HG03064 (cell line): ENCODE data around the gene RFTN2.
A peak's percentile ranks its signal among the peaks of the same experiment; 100 is the strongest.
"Not testable (repeated sequence)": the region's sequence is repeated elsewhere in the genome, so short reads cannot be mapped to it uniquely, and the experiment has no call there.

Source experiments
- ATAC-seq: cut with Tn5 transposase; IDR thresholded peaks from one replicate; pipeline ENCODE4 v1.9.1; 2021; ENCODE audit warnings: low read depth; ENCODE audit not compliant: unreplicated experiment

RFTN2 gene, protein sequence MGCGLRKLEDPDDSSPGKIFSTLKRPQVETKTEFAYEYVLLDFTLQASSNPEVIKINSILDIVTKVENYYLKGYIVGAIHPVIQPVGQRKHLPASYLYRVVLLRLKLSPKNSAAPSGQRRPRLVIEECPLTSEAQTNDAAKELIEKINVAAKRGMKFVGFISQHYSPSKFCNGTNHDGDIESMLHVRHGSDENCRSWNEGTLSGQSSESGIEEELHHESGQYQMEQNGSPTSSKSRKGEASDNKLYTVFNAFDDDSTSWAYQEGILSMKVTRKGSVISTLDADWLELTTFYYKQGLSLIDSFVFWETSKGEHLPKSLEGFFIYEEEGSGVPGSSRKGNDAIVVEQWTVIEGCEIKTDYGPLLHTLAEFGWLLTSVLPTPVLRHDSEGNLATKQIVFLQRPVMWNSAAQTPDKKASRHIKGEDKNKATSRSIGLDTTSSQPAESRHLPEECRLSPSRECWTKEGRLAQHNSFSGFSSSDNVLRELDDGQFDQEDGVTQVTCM

DNA sequence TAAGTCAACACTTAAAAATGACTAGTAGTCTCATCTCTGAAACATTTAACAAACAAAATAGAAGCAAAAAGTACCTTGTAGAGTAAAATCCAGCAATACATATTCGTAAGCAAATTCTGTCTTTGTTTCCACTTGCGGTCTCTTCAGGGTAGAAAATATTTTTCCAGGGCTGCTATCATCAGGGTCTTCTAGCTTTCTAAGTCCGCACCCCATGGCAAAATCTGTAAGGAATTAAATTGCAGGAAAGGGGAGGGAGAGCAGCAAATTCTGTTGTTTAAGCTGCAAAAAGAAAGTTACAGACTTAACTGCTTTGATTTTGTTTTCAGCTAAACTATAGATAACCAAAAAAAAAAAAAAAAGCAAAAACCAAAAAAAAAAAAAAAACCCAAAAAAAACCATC is at the start of gene RFTN2:
Gene RFTN2 (minus strand): TSS at position 342 of the 400 bp plus-strand sequence. CDS start 129 bp downstream, at position 213.
- ATAC-seq, result no peak

DNA sequence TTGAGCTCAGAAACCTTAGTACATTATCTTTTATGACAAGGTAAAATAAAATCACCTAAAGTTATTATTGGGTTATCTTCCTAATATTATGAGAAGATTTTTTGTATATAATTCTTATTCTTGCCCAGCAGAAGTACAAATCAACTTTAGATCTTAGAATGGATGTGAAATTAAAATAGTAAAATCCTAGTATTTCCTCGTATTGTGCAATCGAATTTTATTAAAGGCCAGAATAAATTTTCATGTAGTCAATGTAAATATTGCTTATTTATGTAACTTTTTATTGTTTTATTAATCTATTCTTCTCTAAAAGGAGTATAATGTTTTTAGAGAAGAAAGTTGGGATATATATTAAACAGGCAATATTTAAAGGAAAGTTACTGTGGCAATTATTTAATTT is 42.5 kb upstream of the RFTN2 start:
- no peak for ATAC-seq

DNA sequence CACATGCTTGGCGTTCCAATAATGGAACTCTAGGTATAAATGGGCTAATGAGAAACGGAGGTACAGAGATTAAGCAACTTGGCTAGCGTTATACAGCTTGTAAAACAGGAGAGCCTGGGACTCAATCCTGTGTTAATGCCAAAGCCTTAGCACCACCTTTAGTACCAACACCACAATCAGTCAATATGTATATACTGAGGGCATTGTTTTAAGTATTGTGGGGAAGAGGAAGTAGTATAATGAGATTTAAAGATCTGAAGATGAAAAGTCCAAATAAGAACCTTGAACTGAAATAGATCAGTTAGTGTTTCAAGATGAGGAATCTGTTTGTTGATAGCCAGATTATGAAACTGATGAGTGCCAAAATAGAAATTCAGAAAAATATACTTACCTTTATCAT is 37.9 kb upstream of the RFTN2 start:
- no peak for ATAC-seq

DNA sequence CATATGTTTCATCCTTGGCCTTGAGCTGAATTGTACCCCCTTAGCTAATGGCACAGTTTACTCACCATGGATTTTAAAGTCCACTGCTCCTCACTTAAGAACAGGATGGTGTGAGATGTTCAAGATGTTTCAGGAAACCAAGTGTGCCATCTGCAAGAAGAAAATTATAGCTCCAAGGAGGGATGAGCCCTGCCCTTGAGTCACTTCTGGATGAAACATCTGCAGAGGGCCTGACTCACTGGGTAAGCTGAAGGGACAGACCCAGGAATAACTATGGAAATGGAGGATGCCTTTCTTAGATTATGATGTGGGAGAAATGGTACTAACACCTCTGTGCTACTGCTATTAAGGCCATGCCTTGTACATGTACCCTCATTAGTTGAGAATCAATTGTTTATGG is 36.2 kb upstream of the RFTN2 start:
- ATAC-seq, result no peak

DNA sequence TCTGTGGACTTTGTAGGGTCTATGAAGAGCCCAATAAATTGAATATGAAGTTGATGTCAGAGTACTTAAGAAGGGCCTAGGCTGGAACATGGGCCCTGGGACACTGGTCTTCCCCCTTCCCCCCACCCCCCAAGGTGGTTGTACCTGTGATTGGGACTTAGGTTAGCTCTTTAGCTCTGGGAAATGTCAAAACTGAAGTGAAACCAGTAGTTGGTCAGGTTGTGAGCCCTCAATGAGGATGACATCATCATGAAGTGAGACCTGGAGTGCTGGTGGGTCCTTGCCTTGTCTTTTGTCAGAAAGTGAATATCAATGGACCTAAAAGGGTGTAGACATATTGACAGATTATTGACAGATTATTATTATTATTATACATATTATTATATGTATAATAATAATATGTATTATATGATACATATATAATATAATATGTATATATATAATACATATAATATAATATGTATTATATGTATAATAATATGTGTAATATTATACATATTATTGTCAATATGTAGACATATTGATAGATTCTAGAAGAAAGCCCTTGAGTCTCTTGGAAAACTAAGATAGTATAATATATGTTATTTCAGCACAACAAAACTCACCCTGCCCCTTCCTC is 35.1 kb upstream of the RFTN2 start:
- peak; percentile 63 for ATAC-seq

DNA sequence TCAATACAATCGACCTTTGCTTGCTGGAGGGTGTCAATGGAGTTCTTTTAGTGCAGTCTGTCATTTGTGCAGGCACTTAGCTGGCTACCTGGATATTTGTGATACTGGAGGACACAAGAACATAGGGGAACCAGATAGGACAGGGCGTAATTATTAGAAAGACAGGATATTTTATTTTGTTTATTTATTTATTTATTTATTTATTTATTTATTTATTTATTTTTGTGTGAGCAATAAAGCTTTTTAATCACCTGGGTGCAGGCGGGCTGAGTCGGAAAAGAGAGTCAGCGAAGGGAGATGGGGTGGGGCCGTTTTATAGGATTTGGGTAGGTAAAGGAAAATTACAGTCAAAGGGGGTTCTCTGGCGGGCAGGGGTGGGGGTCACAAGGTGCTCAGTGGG is 33.8 kb upstream of the RFTN2 start:
- ATAC-seq, result not testable (repeated sequence)

DNA sequence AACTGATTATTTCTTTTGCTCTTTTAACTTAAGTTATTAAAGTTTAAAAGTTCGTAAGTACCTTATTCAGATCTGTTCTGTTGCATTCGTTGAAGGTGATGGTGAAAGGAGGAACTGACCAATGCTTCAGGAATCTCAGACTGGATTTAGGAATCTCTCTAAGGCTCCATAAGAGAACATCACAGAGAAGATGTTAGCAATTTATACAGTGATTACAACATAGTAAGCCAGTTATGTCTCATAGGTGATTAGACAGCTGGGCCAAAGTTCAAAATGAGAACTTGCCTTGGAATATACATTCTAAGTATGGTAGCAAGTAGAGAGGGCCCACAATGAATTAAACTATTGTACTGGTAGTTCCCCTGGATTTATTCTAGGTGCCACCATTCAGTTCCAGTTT is 32.9 kb upstream of the RFTN2 start:
- no peak for ATAC-seq

DNA sequence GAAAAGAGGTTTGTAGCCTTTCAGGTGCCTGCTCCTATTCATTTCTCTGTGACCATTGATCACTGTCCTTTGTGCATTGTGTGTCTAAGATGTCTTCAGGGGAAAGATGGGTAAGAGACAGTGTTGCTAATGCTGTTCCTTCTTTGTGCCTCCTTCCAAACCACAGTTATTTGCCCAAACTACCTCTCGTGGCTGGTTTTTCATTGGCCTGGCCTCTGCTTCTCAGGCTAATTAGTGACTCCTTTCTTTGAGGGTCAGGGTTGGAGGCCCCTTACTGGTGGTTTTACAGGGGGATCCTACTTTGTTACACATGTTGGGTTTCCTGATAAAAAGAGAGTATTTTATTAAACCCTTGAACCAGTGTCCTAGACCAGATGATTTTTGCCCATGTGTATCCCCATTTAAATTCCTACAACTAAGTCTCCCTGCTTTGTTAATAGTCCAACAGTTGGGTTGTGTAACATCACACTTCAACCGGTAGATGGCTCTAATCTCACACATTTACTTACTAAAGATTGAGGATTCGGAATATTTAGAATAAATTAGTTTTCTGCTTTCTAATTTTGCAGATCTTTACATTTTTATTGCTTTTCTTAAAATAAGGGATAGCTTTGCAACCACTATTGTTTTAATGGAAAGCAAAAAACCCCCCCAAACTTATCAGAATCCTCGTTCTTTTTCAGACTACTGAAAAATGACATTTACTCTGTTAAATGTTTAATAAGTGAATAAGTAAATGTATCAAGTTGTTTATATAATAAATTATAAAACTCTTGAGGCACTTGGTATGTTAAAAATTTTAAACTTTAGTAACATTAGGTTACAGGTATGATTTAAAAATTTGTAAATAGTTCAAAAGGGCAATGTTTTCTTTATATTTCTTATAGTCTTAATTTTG is 32.2 kb upstream of the RFTN2 start:
- no peak for ATAC-seq

DNA sequence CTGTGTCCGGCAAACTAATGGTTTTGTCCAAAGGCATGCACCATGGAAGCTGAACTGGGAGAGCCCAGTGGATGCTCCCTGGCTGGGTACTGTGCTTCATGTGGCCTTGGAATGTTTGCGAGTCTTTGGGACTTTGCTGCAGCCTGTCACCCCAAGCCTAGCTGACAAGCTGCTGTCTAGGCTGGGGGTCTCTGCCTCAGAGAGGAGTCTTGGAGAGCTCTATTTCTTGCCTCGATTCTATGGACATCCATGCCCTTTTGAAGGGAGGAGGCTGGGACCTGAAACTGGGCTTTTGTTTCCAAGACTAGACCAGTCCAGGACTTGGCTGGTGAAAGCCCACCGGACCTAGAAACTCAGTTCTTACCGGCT is 31.4 kb upstream of the RFTN2 start:
- no peak for ATAC-seq

DNA sequence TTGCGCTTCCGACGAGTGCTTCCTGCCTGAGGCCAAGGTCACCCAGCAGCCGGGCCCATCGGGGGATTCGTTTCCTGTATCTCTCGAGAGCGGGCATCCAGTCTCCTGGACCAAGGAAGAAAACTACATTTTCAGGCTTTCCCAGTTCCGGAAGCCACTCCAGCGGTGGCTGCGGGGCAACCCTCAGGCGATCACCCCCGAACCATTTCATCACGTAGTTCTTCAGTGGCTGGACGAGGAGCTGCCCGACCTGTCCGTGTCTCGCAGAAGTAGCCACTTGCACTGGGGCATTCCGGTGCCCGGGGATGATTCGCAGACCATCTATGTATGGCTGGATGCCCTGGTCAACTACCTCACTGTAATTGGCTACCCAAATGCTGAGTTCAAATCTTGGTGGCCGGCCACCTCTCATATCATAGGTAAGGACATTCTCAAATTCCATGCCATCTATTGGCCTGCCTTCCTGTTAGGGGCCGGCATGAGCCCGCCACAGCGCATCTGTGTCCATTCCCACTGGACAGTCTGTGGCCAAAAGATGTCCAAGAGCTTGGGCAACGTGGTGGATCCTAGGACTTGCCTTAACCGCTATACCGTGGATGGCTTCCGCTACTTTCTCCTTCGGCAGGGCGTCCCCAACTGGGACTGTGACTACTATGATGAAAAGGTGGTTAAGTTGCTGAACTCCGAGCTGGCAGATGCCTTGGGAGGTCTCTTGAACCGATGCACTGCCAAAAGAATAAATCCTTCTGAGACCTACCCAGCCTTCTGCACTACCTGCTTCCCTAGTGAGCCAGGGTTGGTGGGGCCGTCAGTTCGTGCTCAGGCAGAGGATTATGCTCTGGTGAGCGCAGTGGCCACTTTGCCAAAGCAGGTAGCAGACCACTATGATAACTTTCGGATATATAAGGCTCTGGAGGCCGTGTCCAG is 30.8 kb upstream of the RFTN2 start:
- ATAC-seq, result no peak

DNA sequence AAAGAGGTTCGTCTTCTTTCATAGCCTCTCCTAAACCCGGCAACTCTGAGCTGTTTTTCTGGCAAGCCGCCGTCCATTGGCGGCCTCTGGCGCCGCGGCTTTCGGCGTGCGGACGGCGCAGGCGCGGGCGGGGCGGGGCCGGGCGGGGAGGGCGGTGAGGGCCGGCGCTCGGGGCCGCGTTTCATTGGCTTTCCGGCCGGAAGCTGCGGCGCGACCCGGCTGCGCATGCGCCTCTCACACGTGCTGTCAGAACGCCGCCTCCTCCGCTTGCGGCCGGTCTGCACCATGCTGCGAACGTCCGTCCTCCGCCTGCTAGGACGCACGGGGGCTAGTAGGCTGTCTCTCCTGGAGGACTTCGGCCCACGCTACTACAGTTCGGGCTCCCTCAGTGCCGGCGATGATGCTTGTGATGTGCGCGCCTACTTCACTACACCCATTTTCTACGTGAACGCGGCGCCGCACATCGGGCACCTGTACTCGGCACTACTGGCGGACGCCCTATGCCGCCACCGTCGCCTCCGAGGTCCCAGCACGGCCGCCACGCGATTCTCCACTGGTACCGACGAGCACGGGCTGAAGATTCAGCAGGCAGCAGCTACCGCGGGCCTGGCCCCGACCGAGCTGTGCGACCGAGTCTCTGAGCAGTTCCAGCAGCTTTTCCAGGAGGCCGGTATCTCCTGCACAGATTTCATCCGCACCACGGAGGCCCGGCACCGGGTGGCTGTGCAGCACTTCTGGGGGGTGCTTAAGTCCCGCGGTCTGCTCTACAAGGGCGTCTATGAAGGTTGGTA is 29.9 kb upstream of the RFTN2 start, which contains the start of gene MARS2:
Gene MARS2 (plus strand): TSS at position 249 of the 791 bp plus-strand sequence. CDS start 37 bp downstream, at position 286.
- peak; percentile 87 for ATAC-seq

DNA sequence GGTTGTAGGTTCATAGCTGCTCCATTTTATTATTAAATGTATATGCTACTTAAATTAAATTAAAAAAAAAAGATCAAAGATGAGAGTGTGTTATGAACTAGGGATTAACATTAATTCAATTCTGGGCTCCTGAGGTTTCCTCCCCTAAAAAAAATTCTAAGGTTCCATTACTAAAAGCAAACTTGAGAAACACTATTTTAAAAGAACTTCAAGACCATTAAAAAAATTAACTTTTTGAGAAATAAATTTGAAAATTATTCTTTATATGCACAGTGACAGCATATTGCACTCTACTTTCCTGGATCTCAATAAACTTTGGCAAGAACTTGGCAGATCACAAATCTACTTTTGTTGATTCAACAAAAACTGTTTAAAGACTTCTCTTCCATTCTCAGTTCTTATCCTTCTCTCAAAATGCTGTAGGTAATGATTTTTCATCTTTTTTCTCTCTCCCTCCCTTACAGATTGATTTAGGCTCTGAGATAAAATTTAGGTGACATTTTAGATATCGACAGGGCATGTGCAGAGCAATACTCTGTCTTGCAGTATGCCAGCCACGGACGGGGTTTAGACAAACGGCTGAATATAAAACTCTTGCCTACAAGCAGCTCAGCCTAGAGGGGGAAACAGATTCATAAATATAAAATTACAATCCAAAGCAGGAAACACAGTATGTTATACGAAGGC is 29.2 kb upstream of the RFTN2 start:
- ATAC-seq, result peak; percentile 34

DNA sequence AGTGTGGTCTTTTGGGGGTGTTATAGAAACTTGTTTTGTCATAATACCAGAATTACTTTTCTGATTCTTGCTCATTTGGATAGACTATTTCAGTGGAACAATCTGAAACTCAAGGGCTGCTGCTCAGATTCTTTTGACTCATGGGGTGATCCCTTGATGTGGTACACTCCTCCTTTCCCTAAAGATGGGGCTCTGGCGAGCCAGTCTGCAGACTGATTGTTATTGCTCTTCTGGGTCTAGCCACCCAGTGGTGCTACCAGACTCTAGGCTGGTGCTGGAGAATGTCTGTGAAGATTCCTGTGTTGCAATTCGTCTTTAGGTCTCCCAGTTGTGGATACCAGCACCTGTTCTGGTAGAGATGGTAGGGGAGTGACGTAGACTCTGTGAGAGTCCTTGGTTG is 25.6 kb upstream of the RFTN2 start:
- ATAC-seq, result no peak

DNA sequence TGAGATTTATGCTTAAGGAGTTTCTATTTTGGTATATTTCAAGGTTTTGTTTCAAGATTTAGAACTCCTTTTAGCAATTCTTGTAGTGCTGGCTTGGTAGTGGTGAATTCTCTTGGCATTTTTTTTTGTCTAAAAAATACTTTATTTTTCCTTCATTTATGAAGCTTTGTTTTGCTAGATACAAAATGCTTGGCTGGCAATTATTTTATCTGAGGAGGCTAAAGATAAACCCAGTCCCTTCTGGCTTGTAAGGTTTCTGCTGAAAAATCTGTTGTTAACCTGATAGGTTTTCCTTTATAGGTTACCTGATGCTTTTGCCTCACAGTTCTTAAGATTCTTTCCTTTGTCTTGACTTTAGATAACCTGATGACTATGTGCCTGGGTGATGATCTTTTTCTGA is 24.3 kb upstream of the RFTN2 start:
- ATAC-seq, result not testable (repeated sequence)

DNA sequence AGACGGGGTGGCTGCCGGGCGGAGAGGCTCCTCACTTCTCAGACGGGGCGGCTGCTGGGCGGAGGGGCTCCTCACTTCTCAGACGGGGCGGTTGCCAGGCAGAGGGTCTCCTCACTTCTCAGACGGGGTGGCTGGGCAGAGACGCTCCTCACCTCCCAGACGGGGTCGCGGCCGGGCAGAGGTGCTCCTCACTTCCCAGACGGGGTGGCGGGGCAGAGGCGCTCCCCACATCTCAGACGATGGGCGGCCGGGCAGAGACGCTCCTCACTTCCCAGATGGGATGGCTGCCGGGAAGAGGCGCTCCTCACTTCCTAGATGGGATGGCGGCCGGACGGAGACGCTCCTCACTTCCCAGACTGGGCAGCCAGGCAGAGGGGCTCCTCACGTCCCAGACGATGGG is 21.2 kb upstream of the RFTN2 start:
- not testable (repeated sequence) for ATAC-seq

DNA sequence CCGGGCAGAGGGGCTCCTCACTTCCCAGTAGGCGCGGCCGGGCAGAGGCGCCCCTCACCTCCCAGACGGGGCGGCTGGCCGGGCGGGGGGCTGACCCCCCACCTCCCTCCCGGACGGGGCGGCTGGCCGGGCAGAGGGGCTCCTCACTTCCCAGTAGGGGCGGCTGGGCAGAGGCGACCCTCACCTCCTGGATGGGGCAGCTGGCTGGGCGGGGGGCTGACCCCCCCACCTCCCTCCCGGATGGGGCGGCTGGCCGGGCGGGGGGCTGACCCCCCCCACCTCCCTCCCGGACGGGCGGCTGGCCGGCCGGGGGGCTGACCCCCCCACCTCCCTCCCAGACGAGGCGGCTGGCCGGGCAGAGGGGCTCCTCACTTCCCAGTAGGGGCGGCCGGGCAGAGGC is 20.6 kb upstream of the RFTN2 start:
- ATAC-seq, result not testable (repeated sequence)

DNA sequence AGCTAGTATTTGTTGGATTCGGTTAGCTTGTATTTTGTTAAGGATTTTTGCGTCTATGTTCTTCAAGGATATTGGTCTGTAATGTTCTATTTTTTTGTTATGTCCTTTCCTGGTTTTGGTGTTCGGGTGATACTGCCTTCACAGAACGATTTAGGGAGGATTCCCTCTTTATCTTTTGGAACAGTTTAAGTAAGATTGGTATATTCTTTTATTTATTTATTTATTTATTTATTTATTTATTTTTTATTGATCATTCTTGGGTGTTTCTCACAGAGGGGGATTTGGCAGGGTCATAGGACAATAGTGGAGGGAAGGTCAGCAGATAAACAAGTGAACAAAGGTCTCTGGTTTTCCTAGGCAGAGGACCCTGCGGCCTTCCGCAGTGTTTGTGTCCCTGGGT is 19.8 kb upstream of the RFTN2 start:
- not testable (repeated sequence) for ATAC-seq

DNA sequence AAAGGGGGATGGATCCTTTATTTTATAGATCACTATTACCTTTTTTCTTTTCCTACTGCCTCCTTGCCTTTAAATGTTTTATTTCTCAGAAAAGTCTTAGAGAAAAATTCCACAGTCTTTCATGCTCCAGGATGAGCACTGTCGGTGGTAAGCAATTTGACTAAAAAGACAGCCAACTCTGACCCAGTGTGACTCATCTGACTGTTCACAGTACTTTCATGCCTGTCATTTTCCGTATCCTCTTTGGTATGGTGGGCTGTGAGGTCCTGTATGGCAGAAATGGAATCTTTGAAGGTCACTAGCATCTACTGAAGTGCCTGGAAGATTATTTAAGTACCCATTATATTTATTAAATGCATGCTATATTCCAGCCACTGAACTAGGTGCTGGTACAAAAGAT is 2.1 kb upstream of the RFTN2 start:
- no peak for ATAC-seq
